ES-I3 (cell line): Measurements from ENCODE around the gene GGACT.
"Not testable (repeated sequence)": the region's sequence is repeated elsewhere in the genome, so short reads cannot be mapped to it uniquely, and the experiment has no call there.

Source experiments
- H3K36me3 ChIP-seq: 2 replicates; pipeline ENCODE4 v1.6.1; 2013; ENCODE audit warnings: mild to moderate bottlenecking, low read length, control low read depth, moderate library complexity; ENCODE audit not compliant: insufficient read depth
- H3K4me1 ChIP-seq: 2 replicates; pipeline ENCODE4 v1.6.1; 2013; ENCODE audit warnings: mild to moderate bottlenecking, control low read depth, low read length; ENCODE audit not compliant: insufficient read depth
- H3K9ac ChIP-seq: 2 replicates; pipeline ENCODE4 v1.6.1; 2013; ENCODE audit warnings: low read depth, mild to moderate bottlenecking, low read length, moderate library complexity
- H3K9me3 ChIP-seq: 2 replicates; pipeline ENCODE4 v1.6.1; 2013; ENCODE audit warnings: mild to moderate bottlenecking, low read length, moderate library complexity; ENCODE audit not compliant: control insufficient read depth, insufficient read depth

GGACT gene

DNA sequence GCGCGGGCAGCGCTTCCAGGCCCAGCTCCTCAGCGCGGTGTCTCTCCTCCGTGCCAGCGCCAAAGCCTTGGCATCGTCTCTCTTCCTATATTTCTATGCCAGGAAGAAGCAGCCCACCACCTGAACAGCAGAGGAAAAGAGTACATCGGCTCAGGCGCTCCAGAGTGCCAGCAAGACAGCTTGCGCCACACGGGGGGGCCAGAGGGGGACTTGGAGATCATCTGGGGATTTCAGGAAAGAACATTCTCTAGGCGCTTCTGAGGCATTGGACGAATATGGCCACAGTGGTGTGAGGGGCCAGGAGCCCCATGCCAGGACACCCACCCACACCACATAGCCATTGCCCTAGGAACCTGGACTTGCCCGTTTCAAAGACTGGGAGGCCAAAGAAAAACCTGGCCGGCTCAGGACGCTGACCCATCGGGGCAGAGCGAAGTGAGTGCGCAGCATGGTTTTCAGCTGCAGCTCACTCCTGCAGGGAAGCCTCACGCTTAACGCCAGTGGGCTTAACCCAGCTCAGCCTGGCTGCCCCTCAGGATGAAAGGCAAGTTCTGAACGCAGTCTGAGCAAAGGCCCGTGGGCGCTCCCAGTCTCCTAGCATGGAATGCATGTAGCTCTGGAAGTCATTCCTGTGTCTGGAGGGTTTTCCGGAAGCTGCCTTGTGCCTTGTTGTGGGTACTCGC is 62.1 kb downstream of the GGACT start:
- H3K4me1 ChIP-seq: peaks cover 34% of the 10 kb centered on the region

DNA sequence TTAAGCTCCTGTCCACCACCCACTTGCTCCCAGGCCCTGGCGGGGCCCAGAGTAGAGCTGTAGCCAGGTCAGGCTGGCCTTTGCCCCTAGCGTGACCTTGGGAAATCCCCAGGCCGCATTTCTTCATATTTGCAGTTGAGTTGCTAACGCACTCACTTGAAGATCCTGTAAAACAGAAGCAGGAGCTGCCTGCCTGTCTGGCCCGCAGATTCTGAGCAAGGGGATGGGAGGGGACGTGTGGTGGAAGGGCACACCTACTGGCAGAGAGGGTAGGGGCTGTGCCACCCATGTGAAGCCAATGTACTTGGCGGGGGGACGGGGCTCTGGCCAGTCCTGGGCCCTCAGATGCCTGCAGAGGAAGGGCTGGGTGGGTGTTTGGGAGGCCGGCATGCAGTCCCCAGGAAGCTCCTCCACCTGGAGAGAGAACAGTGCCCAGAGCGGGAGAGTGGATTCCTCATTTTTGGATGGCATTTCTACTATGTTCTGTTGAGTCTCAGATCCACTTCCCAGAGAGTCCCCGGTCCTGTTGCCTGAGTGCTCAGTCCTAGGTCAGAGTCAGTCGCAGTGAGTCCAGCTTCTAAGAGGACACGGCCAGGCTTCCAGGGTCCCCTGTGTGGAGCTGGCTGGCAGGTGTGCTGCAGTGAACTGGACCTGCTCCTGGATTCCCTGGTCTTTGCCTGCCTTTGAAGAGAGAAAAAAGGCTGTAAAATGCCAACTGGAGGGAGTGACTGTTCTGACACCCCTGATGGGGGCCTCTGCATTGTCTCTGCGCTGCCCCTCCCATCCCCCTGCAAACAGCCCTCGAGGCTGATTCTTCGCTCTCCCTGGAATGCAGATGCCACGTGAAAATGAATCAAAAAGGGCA is 62.9 kb downstream of the GGACT start:
- Histone ChIP-seq H3K9ac (no peak overlapping the region), H3K4me1 (peaks cover 42% of the 10 kb centered on the region), H3K9me3 (no peaks in the 10 kb centered on the region), H3K36me3 (0 out of 2 replicates have a peak, but pooled peaks cover 2% of the 10 kb centered on the region)

More for the DNA sequence above, 62.1 kb downstream of the GGACT start:
- Histone ChIP-seq H3K36me3 (0 out of 2 replicates have a peak, but pooled peaks cover 2% of the 10 kb centered on the region), H3K9ac (no peak overlapping the region), H3K9me3 (no peaks in the 10 kb centered on the region)

DNA sequence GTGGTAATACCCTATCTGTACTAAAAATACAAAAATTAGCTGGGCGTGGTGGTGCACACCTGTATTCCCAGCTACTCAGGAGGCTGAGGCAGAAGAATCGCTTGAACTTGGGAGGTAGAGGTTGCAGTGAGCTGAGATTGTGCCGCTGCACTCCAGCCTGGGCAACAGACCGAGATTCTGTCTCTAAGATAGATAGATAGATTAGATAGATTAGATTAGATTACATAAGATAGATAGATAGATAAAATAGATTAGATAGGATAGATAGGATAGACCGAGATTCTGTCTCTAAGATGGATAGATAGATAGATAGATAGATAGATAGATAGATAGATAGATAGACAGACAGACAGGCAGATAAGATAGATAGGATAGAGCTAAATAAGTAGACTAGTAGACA is 63.9 kb downstream of the GGACT start:
- H3K9ac ChIP-seq, H3K36me3 ChIP-seq, H3K9me3 ChIP-seq: not testable (repeated sequence)
- H3K4me1 ChIP-seq: peaks cover 38% of the 10 kb centered on the region

DNA sequence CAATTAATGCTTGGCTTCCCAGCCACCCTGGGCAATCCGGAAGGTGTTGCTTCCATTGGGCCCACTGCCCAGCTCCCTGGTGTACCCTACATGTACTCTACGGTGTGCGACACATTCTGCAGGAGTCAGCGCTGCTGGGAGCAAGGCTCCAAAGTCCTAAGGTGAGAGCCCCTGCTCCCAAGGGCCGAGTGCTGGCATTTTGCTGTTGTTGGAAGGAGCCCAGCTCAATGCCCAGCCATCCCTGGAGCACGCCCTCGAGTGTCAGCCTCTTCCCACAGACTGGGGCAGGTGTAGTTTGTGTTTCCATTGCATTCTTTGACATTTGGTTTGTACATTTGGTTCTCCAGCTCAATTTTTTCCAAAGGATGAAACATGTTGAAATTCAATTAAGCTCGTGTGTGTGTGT is 64.6 kb downstream of the GGACT start:
- Histone ChIP-seq H3K9me3 (no peaks in the 10 kb centered on the region), H3K4me1 (peaks cover 44% of the 10 kb centered on the region), H3K36me3 (no peaks in the 10 kb centered on the region), H3K9ac (no peak overlapping the region)

DNA sequence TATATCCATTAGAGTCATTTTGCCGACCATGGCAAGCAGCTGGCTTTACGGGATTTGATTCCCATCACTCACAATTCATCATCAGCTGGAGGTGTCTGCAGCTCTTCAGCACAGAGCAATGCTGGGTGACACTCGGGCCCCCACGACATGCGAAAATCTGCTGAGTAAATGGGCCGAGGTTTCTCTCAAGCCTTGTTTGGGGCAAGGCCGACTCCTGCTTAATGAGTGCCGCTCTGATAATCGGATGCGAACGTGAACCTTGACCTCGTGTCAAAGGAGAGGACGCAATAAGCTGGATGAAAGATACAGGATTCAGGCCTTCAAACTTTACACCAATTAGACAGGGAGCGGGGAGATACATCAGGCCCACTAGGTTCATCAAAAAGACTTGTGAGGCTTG is 65.2 kb downstream of the GGACT start:
- H3K36me3 ChIP-seq: no peaks in the 10 kb centered on the region
- no peaks in the 10 kb centered on the region for H3K9me3 ChIP-seq
- no peak overlapping the region for H3K9ac ChIP-seq
- H3K4me1 ChIP-seq: peaks cover 46% of the 10 kb centered on the region

DNA sequence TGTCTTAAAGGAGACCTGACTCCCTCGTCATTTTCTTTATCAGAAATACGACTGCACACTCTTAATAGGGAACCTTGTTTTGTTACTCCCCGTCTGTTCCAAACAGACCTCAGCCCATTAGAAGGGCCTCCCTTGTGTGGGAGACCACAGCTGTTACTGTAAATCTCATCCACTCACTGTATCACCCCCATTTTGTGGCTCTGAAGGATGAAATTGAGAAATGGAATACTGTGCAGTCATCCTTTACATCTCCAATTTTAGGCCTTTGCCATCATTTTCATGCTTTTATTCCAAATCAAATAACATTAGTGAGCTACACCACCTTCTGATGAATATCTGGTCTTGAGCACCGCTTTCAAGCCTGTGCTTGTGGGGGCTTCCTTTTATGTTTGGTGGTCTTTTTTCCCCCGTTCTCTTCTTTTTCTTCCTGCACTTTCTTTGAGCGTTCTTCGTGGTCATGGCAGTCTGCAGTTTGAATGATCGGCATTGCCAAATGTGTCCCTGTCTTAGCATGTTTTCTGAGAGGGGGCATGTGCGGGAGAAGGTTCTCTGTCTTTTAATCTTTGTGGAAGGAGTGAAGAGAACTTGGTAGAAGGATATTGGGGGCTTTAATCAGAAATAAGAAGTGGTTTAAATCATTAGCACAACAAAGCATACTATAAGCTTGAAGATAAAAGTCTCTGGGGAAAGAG is 65.8 kb downstream of the GGACT start:
- H3K4me1 ChIP-seq: peaks cover 52% of the 10 kb centered on the region

DNA sequence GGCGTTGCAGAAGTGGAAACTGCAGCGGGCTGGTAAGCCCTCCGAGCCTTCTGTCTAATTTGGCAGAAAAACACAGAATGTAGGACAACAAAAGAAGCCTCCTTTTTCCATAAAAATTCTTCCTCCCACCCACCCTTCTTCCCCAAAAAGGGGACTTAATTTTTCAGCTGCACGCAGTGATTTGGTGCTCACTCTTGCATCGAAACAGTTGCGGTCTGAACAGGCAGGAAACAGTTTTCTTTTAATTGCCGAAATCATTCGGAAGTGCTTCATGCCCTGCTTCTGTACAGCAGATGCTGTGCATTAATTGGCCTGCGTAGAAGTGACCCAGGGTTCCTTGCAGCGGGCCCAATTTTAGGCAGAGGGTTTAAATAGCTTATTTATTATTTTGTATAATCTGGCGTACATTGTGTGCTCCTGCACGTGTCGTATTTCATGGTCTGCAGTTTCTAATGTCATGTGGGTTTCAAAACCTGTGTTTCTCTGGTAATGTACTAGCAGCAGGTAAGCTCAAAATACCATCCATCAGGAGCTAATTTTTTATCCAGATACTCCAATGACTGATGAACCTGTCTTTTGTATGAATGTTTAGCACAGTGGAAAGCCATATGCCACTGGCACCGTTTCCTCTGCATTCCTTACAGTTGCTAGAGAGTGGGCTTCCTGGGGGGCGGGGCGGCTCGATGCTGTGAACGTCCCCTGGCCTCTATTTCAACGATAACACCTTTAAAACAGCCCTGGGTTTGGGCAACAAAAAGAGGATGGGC is 66.6 kb downstream of the GGACT start:
- no peak overlapping the region for H3K9ac ChIP-seq
- no peaks in the 10 kb centered on the region for H3K36me3 ChIP-seq
- H3K4me1 ChIP-seq: peaks cover 60% of the 10 kb centered on the region
- H3K9me3 ChIP-seq: no peaks in the 10 kb centered on the region

More for the DNA sequence above, 65.8 kb downstream of the GGACT start:
- H3K9ac ChIP-seq: no peak overlapping the region
- no peaks in the 10 kb centered on the region for H3K9me3 ChIP-seq
- H3K36me3 ChIP-seq: no peaks in the 10 kb centered on the region

DNA sequence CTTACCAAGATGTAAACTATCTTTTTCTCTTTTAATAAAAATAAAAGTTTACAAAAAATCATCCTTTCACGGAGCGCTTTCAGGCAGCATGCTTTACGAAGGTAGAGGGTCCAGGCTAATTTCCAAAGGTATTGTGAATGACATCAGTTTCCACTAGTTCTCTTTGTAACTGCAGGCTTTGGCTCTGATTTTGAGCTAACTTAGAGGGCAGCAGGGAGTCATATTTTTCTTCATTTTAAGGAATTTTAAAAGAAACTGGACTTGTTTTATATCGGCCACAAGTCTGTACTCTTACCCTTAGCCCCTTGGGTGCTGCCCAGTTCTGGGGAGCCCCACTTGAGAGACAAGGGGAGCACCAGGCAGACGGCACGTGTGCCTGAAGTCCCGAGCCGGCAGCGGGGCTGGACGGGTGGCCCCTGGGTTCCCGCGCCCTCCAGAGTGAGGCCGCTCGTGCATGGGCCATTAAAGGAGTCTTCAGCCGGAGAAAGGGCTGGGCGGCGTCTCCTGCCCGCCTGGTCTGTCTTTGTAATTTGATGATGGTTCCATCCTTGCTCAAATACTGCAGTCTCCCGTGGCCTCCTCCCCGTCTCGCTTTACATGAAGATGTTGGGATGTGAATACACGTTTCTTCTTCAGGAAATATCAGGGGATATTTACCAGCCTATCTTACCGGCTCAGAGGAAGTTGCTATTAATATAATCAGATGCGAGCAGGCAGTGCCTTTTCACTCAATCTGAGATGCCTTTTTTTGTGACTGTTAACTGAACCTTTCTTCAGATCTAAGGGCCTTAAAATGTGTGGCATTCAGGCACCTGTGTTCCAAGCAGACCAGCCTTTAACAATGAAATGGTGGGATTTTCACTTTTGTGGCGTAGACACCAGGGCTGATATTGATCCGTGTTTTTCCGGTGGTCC is 67.4 kb downstream of the GGACT start:
- no peaks in the 10 kb centered on the region for H3K9me3 ChIP-seq
- H3K4me1 ChIP-seq: peaks cover 57% of the 10 kb centered on the region
- H3K36me3 ChIP-seq: no peaks in the 10 kb centered on the region
- 0 out of 2 replicates have a peak overlapping the region, but pooled peaks have one; percentile 8 for H3K9ac ChIP-seq

DNA sequence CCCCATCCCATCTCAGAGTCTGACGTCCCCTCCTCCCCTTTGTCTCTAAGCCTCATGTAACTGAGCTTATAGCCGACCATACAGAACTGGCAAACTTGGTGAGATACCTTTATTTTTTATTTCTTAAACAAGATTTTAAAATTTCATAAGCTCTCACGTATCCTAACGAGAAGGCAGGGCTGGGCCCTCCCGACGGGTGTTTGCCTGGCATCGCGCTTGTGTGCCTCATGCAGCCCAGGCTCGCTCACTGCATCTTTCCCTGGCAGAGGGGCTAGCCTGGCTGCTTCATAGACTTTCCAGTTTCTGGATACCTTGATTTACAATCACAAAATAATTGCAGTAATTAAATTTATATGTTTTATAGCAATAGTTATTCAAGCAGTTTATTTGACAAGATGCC is 69.0 kb downstream of the GGACT start:
- H3K9ac ChIP-seq: no peak overlapping the region
- peaks cover 46% of the 10 kb centered on the region for H3K4me1 ChIP-seq
- H3K36me3 ChIP-seq: no peaks in the 10 kb centered on the region
- no peaks in the 10 kb centered on the region for H3K9me3 ChIP-seq

DNA sequence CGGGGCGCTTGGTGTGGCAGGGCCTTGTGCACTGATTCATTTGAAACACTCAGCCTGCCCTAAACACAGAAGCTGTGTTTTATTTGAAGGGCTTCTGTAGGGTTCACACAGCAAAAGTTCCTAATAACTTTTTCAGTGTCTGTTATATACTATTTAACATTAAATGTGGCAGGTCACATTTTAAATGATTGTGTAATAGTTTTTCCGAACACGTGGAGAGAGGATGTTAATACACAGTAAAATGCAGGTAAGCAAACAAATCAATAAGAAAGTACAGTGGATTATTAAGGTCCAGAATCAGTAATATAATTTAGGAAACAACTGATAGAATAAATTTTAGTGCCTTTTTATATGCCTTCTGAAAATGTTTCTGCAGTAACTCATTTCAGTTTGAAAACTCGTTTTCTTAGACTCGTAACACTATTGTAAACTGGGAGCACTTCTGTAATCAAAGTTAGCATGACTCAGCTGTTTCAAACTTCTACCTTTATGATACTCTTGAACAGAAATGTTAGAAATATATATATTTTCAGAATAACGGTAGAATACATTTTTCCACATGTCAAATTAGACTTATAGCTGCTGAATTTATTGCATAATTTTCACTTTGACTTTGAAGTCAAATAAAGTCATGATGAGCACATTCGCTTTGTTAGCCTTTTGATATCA is 70.1 kb downstream of the GGACT start:
- no peaks in the 10 kb centered on the region for H3K36me3 ChIP-seq
- H3K9me3 ChIP-seq: no peaks in the 10 kb centered on the region
- peaks cover 57% of the 10 kb centered on the region for H3K4me1 ChIP-seq
- H3K9ac ChIP-seq: no peak overlapping the region

DNA sequence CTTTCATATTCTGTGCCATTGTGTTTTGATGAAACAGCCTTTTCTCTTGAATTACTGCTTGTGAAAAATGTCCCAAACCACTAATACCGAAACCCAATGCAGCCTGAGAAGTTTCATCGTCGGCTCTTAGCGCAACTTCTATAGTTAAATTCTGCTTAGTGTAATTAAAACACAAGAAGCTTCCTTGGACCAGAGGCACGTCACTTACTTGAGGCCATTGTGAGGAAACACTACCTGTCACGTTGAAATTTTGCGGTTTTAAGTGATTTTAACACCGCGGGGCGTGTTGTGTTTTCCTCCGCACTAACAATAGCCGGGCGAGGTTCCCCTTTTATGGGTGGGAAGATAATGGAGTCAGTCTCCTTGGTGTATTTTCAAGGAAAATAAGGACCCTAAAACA is 70.9 kb downstream of the GGACT start:
- Histone ChIP-seq H3K36me3 (no peaks in the 10 kb centered on the region), H3K9ac (no peak overlapping the region), H3K9me3 (no peaks in the 10 kb centered on the region), H3K4me1 (peaks cover 58% of the 10 kb centered on the region)

DNA sequence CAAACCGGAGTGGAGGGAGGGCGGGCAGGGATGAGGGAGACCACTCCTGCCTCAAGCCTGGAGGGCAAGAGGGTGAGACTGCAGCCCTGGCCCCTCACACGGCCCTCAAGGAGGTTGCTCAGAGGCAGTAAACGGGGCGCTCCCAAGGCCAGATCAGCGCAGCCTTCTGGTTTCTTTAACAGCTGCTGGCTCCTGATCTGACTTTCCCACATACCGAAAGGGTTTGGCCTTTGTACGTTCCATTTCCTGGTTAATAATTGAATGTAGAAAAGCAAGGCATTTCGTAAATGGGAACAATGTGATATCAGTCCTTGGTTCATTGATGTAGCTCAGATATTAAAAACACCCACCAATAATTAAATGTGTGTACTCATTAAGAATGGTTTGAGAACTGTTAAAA is 71.5 kb downstream of the GGACT start:
- peaks cover 56% of the 10 kb centered on the region for H3K4me1 ChIP-seq
- no peaks in the 10 kb centered on the region for H3K9me3 ChIP-seq
- no peaks in the 10 kb centered on the region for H3K36me3 ChIP-seq
- H3K9ac ChIP-seq: no peak overlapping the region

DNA sequence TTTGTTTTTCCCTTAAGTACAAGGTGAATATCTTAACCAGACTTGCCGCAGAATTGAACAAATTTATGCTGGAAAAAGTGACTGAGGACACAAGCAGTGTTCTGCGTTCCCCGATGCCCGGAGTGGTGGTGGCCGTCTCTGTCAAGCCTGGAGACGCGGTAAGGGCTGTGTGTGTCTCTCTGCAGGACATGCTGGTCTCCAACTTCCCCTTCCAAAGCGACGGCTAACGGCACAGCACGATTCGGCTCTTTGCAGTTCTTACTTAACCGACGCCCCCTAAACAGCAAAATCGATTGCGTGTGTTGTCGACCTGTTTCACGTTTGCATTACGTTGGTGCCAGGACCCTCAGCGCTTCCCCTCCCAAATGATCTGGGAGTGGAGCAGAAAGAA is 73.2 kb downstream of the GGACT start:
- H3K36me3 ChIP-seq: no peaks in the 10 kb centered on the region
- H3K9ac ChIP-seq: no peak overlapping the region
- H3K4me1 ChIP-seq: peaks cover 56% of the 10 kb centered on the region
- H3K9me3 ChIP-seq: no peaks in the 10 kb centered on the region
